Keratinocyte (primary cell): ENCODE data around the gene CBLN1.

Source experiments
- CTCF ChIP-seq, 3 experiments: IDR thresholded peaks in 1 of 3; conservative IDR thresholded peaks in 1 of 3; optimal IDR thresholded peaks in 1 of 3; 2 replicates in 2 of 3; 3 replicates in 1 of 3; pipeline versions ENCODE3 to v1.5.1; 2011; ENCODE audit warnings: low read length in 3 of 3, mild to moderate bottlenecking in 3 of 3, moderate library complexity in 2 of 3, control low read depth in 1 of 3, inconsistent platforms in 1 of 3; ENCODE audit not compliant: insufficient read depth in 2 of 3; ENCODE audit errors: extremely low read depth in 1 of 3
- EZH2 ChIP-seq: IDR thresholded peaks from one replicate; pipeline ENCODE4 v1.6.1; 2012; ENCODE audit warnings: inconsistent platforms, mild to moderate bottlenecking, low read length, moderate library complexity

GRCh38 chr16:49276646-49277385 lies 4.8 kb downstream of the CBLN1 start:
- no peak for TF ChIP-seq EZH2
- TF ChIP-seq CTCF (optimal IDR thresholded peaks at IDR 0.05 in 1 of 3, IDR thresholded peaks at IDR 0.05 in 1 of 3, conservative IDR thresholded peaks at IDR 0.05 in 1 of 3; ENCODE audit: extremely low read depth in 1 of 3, insufficient read depth in 2 of 3, low read length in 3 of 3), result no peak
